ENCODE data around the gene PARG.
"Not testable (repeated sequence)": the region's sequence is repeated elsewhere in the genome, so short reads cannot be mapped to it uniquely, and the experiment has no call there.

PARG gene

DNA sequence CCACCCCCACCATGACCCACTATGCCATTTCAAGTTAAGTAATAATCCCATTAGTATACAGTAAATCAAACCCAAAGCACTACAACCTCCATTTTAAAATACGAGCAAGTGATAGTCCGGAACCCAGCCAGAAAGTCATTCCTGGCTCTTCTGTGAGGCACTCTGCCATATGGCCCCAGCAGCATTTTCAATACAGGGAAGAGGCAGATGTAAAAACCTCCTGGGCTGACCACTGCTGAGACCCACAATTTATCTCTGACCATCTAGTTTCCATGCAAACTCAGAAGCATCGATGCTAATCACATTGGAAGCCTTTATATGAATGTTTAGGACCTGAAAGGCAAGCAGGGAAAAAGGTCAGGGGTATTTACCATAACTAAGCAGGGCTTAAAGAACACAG lies 69.1 kb downstream of the PARG start:
- H3K4me3 ChIP-seq (ENCODE audit: low read depth, low read length); H3K23ac ChIP-seq (ENCODE audit: low read length); H3K27ac ChIP-seq (ENCODE audit: low read depth, low read length); H2AFZ ChIP-seq (ENCODE audit: insufficient read depth, low read length, poor library complexity); H2BK5ac ChIP-seq (ENCODE audit: low read depth, low read length, poor library complexity); H3K36me3 ChIP-seq (ENCODE audit: control insufficient read depth in 1 of 2, insufficient read depth in 2 of 2, low read length in 2 of 2); H3K14ac ChIP-seq (ENCODE audit: low read length); H3K79me2 ChIP-seq (ENCODE audit: control insufficient read depth, insufficient read depth, low read length, poor library complexity); H3K9me3 ChIP-seq (ENCODE audit: insufficient read depth, low read depth, low read length); H2BK120ac ChIP-seq (ENCODE audit: insufficient read depth, low read length, poor library complexity); DNase-seq; H3K9ac ChIP-seq (ENCODE audit: low read length); H3K4ac ChIP-seq (ENCODE audit: low read depth, low read length); H4K12ac ChIP-seq (ENCODE audit: low read depth, low read length); H3K79me1 ChIP-seq (ENCODE audit: low read length); H4K8ac ChIP-seq (ENCODE audit: low read depth, low read length); H4K91ac ChIP-seq (ENCODE audit: low read depth, low read length); H3K4me2 ChIP-seq (ENCODE audit: low read length); H3K27me3 ChIP-seq (ENCODE audit: insufficient read depth, low read length); H2BK12ac ChIP-seq (ENCODE audit: low read length); H2AK5ac ChIP-seq (ENCODE audit: low read length); H3K4me1 ChIP-seq (ENCODE audit: control insufficient read depth in 1 of 2, insufficient read depth in 2 of 2, low read length in 2 of 2); H3K18ac ChIP-seq (ENCODE audit: low read length): not testable (repeated sequence)
- no CpG with 5 or more reads among the region's 3 CpGs for WGBS (ENCODE audit: extremely low coverage, insufficient coverage, insufficient read length)

GRCh38 chr10:49871462-49871861 lies 70.4 kb downstream of the PARG start:
- H2BK5ac ChIP-seq (ENCODE audit: low read depth, low read length, poor library complexity); H3K4me2 ChIP-seq (ENCODE audit: low read length); H4K12ac ChIP-seq (ENCODE audit: low read depth, low read length); H4K91ac ChIP-seq (ENCODE audit: low read depth, low read length); H3K18ac ChIP-seq (ENCODE audit: low read length); H3K79me1 ChIP-seq (ENCODE audit: low read length); DNase-seq; H3K14ac ChIP-seq (ENCODE audit: low read length); H2BK120ac ChIP-seq (ENCODE audit: insufficient read depth, low read length, poor library complexity); H2AK5ac ChIP-seq (ENCODE audit: low read length); H3K4me1 ChIP-seq (ENCODE audit: control insufficient read depth in 1 of 2, insufficient read depth in 2 of 2, low read length in 2 of 2); H3K4ac ChIP-seq (ENCODE audit: low read depth, low read length); H3K36me3 ChIP-seq (ENCODE audit: control insufficient read depth in 1 of 2, insufficient read depth in 2 of 2, low read length in 2 of 2); H2AFZ ChIP-seq (ENCODE audit: insufficient read depth, low read length, poor library complexity); H3K9ac ChIP-seq (ENCODE audit: low read length); H3K23ac ChIP-seq (ENCODE audit: low read length); H3K9me3 ChIP-seq (ENCODE audit: insufficient read depth, low read depth, low read length); H2BK12ac ChIP-seq (ENCODE audit: low read length); H3K27ac ChIP-seq (ENCODE audit: low read depth, low read length); H4K8ac ChIP-seq (ENCODE audit: low read depth, low read length); H3K27me3 ChIP-seq (ENCODE audit: insufficient read depth, low read length); H3K4me3 ChIP-seq (ENCODE audit: low read depth, low read length); H3K79me2 ChIP-seq (ENCODE audit: control insufficient read depth, insufficient read depth, low read length, poor library complexity): not testable (repeated sequence)
- WGBS (ENCODE audit: extremely low coverage, insufficient coverage, insufficient read length): no CpG with 5 or more reads among the region's 3 CpGs

DNA sequence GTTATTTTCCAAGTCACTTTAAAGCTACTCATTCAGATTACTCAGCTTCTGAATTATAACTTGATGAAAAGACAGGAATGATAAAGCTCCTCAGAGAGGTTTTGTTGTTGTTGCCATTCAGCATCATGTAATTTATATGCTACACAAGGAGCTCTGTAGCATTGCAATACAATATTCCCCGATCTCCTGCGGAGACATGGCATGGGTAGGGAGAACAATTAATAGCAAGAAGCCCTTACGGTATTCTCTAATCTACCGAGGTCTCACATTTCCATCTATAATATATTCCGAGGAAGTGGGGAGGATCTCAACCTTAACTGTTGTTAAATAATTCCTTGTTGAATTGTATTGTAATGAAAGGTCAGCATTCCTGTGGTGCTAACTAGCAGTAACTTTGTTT lies 81.9 kb downstream of the PARG start:
- no CpG with 5 or more reads among the region's 5 CpGs for WGBS (ENCODE audit: extremely low coverage, insufficient coverage, insufficient read length)
- not testable (repeated sequence) for H3K4ac ChIP-seq (ENCODE audit: low read depth, low read length); H3K14ac ChIP-seq (ENCODE audit: low read length); H3K79me2 ChIP-seq (ENCODE audit: control insufficient read depth, insufficient read depth, low read length, poor library complexity); H4K91ac ChIP-seq (ENCODE audit: low read depth, low read length); H3K27me3 ChIP-seq (ENCODE audit: insufficient read depth, low read length); H3K79me1 ChIP-seq (ENCODE audit: low read length); H3K23ac ChIP-seq (ENCODE audit: low read length); H2BK5ac ChIP-seq (ENCODE audit: low read depth, low read length, poor library complexity); H4K12ac ChIP-seq (ENCODE audit: low read depth, low read length); H2AFZ ChIP-seq (ENCODE audit: insufficient read depth, low read length, poor library complexity); H3K9ac ChIP-seq (ENCODE audit: low read length); H2BK120ac ChIP-seq (ENCODE audit: insufficient read depth, low read length, poor library complexity); H3K27ac ChIP-seq (ENCODE audit: low read depth, low read length); H4K8ac ChIP-seq (ENCODE audit: low read depth, low read length); H2AK5ac ChIP-seq (ENCODE audit: low read length); H3K36me3 ChIP-seq (ENCODE audit: control insufficient read depth in 1 of 2, insufficient read depth in 2 of 2, low read length in 2 of 2); H3K9me3 ChIP-seq (ENCODE audit: insufficient read depth, low read depth, low read length); H3K4me2 ChIP-seq (ENCODE audit: low read length); H3K18ac ChIP-seq (ENCODE audit: low read length); H2BK12ac ChIP-seq (ENCODE audit: low read length); H3K4me1 ChIP-seq (ENCODE audit: control insufficient read depth in 1 of 2, insufficient read depth in 2 of 2, low read length in 2 of 2); H3K4me3 ChIP-seq (ENCODE audit: low read depth, low read length); DNase-seq

- not testable (repeated sequence) for H4K8ac ChIP-seq (ENCODE audit: low read depth, low read length); H2AK5ac ChIP-seq (ENCODE audit: low read length); H4K12ac ChIP-seq (ENCODE audit: low read depth, low read length); H3K4me1 ChIP-seq (ENCODE audit: control insufficient read depth in 1 of 2, insufficient read depth in 2 of 2, low read length in 2 of 2); H3K9ac ChIP-seq (ENCODE audit: low read length); H2BK120ac ChIP-seq (ENCODE audit: insufficient read depth, low read length, poor library complexity); H3K79me1 ChIP-seq (ENCODE audit: low read length); H3K18ac ChIP-seq (ENCODE audit: low read length); H3K9me3 ChIP-seq (ENCODE audit: insufficient read depth, low read depth, low read length); H3K23ac ChIP-seq (ENCODE audit: low read length); H2BK5ac ChIP-seq (ENCODE audit: low read depth, low read length, poor library complexity); DNase-seq; H3K36me3 ChIP-seq (ENCODE audit: control insufficient read depth in 1 of 2, insufficient read depth in 2 of 2, low read length in 2 of 2); H3K4me2 ChIP-seq (ENCODE audit: low read length); H3K4ac ChIP-seq (ENCODE audit: low read depth, low read length); H2BK12ac ChIP-seq (ENCODE audit: low read length); H3K79me2 ChIP-seq (ENCODE audit: control insufficient read depth, insufficient read depth, low read length, poor library complexity); H4K91ac ChIP-seq (ENCODE audit: low read depth, low read length); H3K14ac ChIP-seq (ENCODE audit: low read length); H3K27ac ChIP-seq (ENCODE audit: low read depth, low read length); H2AFZ ChIP-seq (ENCODE audit: insufficient read depth, low read length, poor library complexity); H3K4me3 ChIP-seq (ENCODE audit: low read depth, low read length); H3K27me3 ChIP-seq (ENCODE audit: insufficient read depth, low read length)
- WGBS (ENCODE audit: extremely low coverage, insufficient coverage, insufficient read length): no CpG with 5 or more reads among the region's 1 CpG
Measured at GRCh38 chr10:49858697-49859382, 83.0 kb downstream of the PARG start.

Measured in trophoblast cell (in vitro differentiated cells and primary cell).